GM18499 (cell line): Measurements from ENCODE around the gene PIGQ.

Experiments
- ATAC-seq: cut with Tn5 transposase; IDR thresholded peaks from one replicate; pipeline ENCODE4 v1.9.1; 2021; ENCODE audit warnings: moderate number of reproducible peaks; ENCODE audit not compliant: insufficient read depth, unreplicated experiment

PIGQ gene

DNA sequence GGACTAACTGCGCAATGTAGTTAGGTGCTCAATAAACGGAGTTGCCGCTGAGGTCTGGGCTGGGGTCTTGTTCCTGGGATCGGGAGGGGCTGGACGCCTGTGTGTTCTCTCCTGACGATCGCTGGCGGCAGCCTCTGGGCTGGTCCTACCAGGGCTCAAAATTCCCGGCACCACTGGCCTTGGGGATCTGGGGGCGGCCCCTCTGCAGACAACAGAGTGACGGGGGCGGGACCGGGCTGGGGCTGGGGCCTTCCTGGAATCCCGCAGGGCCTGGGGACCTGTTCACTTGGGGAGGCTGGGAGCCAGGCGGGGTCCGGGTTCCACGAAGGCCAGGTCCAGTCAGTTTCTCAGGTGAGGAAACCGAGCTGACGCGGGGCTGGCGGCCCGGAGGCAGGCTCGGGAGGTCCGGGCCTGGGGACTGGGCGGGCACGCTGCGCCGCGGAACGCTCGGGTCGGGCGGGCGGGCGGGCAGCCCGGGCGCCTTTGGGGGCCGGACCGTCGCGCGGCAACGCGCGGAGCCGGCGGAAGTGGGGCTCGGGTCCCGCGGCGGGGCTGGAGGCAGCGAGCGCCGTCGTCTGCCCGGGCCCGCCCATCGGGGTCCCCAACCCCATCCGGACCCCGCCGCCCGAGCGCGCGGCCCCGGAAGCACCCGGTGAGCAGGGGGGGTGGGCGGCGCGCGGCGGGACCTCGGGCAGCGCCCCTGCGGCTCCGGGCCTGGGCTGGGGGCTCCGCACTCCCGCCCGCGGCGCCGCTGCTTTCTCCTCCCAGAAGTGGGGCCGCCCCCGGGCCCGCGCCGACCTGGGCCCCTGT, at the start of gene PIGQ:
Gene PIGQ (plus strand): TSS at position 524 of the 810 bp plus-strand sequence. CDS start 4,107 bp downstream, outside the sequence.
- ATAC-seq, result no peak

DNA sequence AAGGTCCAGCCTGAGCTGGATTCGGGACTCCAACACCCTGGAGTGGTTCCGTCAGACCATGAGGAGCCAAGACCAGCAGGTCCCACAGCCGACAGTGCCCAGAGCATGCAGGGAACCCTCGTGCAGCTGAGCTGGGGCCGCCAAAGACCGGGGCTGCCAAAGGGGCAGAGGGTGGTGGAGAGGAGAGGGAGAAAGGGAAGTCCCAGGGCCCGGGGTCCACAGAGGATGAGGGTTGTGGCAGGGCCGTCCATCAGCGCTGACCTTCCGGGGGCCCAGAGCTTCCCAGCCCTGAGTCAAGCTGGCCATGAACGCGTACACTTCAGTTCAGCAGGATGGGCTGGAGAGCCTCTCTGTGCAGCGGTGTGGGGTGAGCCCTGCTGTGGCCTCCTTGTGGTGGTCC, 48.9 kb upstream of the PIGQ start:
- ATAC-seq, result no peak

DNA sequence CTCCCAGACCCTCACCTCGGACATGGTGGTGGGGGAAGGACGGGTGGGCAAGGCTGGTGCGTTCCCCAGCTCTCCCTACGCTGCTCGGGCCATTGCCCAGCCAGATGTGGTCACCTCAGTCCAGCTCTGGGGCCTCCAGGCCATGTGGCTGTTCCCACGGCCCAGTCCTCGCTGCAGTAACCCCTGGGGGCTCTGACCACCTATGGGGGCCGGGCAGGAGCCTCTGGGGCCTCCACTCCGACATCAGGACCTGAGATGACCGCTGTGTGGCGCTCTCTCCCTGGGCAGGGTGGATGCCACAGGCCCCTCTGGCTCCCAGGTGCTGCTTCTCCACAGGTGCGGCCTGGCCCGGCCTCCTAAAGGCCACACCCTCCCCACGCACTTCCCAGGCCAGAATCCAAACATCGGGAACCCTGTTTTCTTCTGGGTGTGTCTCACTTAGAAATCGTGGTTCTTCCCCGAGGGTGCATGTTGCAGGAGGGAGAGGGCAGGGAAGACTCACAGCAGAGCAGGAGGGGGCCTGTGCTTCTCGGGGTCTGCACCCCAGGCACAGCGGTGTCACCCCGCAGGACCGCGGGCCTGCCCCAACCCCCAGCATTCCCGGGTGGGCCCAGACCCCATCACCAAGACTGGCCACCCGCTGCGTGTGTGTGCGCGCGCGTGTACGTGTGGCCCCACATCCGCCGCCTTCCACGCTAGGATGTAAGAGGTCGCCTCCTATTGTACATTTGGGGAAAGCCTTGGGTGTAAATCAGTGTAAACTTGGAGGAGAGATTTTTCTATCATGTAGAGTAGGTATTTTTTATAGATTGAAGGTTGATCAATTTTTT, 48.2 kb upstream of the PIGQ start:
- no peak for ATAC-seq

DNA sequence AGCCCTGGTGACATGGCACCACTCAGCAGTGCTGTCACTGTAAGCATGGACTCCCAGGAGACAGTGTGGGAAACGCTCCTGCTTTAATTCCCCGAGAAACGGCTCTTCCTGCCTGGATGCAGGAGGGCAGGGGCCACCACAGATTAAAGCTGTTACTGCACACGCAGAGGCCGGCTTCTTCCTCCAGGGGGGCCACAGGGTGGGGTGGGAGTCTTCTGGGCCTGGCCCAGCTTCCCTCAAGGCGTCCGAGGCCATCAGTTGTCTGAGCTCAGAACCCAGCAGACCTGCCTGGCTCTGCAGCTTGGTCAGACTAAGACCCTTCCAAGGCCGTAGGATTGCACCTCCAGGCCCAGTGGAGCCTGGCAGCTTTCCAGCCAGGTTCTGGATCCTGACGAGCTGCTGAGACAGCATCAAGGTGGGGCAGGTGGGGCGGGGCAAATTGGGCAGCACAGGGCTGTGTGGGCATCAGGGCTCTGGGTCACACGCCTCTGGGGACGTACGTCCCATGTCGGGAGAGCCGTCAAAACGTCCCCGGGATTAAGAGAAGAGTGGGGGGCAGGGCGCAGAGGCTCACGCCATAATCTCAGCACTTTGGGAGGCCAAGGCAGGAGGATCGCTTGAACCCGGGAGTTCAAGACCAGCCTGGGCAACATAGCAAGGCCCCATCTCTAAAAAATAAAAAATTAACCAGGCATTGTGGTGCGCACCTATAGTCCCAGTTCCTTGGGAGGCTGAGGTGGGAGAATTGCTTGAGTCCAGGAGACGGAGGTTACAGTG, 47.3 kb upstream of the PIGQ start:
- no peak for ATAC-seq

DNA sequence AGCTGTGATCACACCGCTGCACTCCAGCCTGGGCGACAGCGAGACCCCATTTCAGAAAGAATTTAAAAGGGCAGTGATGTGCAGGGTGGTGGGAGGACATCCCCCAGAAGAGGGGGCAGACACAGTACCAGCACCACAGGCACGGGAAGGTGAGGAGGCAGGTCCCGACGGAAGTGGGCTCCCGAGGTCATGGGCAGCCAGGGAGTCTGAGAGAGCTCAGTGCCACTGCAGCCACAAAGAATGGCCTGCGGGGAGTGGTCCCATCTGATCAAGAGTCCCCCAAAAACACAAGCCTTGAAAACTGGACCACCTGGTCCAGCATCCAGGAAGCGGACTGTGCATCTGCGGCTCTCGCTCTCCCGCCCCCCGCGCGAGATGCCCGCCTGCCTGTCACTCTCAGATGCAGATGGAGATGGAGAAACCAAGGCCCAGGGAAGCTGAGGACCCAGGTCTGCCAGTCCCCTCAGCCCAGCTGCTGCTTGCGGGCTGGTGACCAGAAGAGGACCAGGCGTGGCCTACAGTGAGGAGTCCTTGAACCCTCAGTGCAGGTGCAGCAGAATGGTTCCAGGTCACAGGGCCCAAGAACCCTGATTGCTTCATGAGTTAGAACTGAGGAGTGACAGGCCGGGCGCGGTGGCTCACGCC, 46.5 kb upstream of the PIGQ start:
- no peak for ATAC-seq

DNA sequence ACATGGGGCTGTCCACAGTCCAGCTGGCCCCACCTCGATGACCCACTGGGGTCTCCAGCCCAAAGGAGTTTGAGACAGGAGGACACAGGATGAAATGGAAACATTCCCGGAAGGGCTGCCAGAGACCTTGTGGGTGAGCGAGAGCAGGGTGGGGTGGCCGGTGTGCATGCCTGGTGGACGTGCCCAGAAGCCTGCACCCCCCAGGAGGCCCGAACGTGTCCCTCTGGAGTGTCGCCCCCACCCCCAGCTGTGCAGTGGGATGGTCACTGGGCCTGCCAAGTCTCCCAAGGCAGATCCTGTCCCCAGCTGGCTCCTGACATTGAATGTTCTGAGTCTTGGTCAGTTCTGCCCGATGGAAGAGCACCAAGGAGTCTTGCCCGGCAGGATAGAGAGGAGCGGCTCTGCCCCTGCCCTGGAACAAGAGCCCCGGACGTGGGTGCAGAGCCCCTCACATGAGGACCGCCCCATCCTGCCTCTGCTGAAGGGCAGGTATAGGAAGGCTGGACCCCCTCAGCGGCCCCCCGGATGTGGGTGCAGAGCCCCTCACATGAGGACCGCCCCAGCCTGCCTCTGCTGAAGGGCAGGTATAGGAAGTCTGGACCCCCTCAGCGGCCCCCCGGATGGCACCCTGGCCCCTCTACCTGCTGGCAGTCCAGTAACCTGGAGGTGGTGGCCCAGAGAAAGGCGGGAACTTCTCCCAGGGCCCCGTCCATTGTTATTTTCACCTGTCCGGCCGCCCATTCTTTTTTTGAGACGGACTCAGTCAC, 45.3 kb upstream of the PIGQ start:
- no peak for ATAC-seq

DNA sequence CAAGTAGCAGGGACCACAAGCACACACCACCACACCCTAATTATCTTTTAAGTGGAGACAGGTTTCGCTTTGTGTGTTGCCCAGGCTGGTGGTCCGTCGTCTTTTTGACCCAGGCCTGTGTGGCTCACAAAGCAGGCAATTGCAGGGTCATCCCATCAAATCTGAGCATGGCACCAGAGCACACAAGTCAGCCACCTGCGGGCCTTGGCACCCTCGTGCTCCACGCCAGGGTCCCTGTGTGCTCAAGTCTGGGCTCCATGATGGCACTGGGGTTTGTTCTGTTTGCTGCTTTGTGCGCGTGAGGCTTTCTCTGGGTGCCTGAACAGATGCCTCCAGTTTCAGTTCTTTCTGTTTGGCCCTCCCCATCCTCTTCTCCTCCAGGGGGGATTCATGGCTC, 44.6 kb upstream of the PIGQ start:
- no peak for ATAC-seq

DNA sequence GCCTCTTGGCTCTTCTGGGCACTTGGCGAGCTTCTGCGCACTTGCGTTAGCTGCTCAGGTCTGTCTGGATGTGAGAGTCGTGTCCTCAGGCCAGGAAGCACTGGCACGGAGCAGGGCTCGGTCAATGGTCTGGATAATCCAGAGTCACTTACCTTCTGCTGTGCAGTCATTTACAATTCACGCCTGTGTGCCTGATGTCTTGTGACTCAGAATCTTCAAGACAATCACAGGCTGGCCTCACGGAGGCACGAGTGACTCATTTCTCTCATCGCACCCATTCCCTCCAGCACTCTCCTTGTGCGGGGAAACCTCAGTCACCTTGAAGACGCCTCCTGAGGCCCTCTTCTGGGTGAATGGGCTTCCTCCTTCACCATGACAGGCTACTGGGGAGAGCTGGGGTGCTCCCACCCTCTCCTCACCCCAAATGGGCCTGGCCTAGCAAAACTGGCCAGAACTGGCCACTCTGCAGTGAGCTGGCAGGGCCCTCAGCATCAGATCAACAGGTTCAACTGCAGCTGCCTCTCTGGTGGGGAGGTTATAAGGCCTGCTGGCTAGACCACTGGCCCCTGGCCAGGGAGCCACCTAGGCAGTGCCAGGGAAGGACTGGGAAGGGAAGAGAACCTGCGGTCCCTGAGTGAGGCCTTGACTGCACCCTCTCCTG, 44.1 kb upstream of the PIGQ start:
- no peak for ATAC-seq

DNA sequence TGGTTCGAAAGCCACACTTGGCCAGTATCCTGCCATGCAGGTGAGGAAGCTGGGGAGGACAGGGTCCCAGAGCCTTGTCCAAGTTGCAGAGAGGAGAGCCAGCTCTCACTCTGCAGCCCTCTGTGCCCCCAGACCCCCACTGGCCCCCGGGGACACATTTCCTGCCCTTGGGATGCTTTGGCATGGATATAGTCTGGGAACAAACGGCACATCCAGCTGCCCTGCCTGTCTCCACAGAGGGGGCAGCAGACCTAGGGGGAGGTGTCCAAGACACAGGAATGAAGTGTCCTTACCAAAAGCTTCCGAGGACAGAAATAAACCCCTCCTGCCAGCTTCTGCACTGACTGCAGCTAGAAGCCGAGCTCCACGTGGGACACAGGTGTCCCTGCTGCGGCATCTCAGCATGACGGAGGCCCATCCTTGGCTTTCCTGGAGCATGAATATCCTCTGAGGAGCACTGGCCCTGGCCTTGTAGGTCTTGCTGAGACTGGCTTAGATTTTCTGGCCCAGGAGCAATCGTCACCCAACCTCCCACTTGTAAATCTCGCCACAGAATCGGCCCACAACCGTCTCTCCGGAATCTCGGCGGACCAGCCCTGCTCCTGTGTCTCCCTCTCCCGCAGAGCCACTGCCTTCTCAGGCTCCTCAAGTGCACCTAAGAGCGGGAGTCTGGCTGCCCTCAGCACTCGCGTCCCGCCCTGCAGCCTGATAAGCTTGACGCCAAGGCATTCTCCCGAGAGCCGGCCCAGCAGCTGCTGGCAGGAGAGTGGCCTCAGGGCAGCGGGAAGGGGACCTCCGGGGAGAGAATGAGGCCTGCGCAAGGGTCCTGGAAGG, 43.4 kb upstream of the PIGQ start:
- ATAC-seq, result no peak

DNA sequence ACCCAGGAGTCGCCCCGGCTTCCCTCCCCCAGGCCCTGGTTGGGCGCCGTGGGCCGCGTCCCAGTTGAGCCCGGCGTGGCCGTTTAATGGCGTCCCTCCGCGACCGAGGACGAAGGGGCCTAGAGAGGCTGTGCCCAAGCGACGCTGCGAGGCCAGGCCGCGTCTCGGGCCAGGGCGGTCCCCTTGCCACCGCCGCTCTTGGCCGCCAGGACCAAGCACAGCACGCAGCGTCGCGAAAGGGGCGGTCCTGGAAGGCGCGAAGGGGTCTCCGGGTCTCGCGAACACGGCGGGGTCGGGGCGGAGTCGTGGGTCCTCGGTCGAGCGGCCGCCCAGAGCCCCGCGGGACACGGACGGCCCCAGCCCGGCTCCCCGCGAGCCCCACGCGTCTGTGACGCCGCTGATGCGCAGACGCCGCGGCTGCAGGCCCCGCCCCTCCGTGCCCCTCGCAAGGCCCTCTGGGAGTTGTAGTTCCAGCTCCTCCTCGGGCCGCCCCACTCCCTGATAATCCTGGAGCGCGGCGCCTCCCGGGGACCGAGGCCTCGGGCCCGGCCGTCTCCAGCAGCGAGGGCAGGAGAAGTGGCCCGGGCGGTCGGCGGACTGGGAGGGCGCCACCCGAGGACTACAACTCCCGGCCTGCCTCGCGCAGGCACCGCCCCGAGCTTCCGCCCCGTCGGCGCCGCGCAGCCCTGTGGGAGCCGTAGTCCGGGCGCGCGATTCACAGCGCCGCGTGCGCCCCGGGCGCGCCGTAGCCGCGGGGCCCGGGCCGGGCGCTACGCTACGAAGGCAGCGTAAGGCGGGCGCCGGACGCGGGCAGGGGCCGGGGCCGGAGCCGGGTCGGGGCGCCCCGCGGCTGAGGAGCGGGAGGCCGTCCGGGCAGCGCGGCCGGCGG, 42.5 kb upstream of the PIGQ start, which contains the start of gene CAPN15:
Gene CAPN15 (plus strand): TSS at position 698 of the 889 bp plus-strand sequence. CDS start 19,127 bp downstream, outside the sequence.
- ATAC-seq, result peak; percentile 37

DNA sequence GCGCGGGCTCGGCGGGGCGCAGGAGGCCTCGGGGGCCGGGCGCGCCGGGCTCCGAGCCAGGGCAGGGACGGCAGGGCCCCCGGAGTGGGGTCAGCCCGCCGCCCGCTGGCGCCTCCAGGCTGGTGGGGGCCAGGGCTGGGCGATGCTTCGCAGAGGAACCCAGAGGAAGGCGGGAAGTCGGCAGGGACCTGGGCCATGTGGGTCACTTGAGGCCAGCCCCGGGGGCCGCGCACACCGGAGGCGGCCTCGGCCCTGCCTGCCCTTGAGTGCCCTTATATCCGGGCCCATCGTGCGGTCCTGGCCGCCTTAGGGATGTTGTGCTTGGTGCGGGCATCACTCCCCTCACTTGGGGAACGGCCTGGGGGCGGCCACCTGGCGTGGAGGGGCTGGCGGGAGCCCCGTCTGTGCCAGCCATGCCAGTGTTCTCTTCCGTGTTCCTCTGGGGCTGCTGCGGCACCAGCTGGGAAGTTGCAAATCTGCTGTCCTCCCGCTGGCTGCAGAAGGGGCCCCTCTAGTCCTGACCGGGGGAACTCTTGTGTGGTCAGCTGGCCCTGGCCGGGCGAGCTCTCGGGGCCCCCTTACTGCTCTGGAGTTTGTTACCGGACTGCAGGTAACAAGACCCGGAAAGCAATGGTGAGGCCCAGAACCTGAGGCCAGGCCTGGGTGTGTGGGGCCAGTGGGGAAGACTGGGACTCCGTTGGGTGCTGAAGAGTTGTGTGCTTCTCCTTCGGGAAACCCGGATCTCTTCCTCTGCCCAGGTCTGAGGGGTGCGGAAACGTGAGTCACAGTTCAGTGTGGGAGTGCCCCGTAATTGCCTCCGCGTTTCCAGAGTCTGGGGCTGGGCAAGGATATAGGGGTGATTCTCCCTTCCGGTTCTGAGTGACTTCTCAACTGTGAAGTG, 41.4 kb upstream of the PIGQ start:
- ATAC-seq, result no peak

DNA sequence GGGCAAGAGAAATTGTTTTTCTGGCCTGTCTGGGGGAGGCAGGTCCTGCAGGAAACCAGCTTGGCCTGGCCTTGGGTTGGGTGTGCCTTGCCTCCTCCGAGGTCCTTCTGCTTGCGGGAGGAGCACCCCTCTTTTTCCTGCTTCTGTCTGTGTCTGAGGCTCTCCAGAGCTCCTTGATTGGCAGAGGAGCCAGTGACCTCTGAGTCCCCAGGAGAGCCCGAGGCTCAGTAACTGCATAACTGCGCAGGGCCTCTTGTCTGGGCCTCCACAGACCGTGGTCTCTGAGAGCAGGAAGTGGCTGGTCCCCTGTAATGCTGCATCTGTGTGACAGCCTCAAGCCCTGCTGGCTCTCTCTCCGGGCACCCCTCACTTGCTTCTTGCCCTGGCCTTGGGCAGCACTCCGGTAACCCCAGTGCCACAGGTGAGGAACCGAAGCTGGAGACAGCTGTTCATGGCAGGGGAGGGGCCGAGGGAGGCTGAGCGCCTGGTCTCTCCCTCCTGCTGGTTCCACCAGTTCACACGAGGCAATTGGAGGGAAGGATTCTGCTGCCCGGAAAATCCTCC, 40.7 kb upstream of the PIGQ start:
- ATAC-seq, result no peak

DNA sequence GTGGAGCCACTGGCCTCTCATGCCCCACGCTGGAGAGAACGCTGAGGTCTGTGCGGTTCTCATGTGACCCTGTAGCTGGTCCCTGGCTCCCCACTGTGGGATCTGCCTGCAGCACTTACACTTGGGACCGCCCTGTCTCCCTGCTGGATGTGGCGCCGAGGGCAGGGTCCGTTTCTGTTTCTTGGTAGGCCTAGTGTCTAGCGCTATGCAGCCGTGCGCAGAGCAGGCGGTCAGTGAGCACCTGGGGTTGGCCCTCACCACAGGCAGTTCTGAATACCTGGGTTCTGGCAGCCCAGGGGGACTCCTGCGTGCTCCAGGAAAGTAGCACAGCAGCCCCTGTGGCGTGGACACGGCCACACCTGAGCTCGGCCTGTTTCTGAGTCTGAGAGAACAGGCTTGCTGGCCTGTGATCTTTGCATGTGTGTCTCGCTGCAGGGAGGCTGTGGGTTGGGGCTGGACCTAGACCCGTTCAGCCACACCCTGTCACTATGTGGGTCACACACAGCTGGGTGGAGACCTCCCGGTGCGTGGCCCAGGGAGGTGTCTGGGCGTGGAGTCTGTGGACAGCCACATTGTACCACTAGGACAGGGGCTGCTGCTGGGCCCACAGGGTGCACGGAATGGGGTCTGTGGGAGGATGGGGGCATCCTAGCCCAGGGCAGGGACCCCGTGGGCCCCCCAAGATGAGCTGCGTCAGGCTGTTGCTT, 39.5 kb upstream of the PIGQ start:
- ATAC-seq, result no peak

DNA sequence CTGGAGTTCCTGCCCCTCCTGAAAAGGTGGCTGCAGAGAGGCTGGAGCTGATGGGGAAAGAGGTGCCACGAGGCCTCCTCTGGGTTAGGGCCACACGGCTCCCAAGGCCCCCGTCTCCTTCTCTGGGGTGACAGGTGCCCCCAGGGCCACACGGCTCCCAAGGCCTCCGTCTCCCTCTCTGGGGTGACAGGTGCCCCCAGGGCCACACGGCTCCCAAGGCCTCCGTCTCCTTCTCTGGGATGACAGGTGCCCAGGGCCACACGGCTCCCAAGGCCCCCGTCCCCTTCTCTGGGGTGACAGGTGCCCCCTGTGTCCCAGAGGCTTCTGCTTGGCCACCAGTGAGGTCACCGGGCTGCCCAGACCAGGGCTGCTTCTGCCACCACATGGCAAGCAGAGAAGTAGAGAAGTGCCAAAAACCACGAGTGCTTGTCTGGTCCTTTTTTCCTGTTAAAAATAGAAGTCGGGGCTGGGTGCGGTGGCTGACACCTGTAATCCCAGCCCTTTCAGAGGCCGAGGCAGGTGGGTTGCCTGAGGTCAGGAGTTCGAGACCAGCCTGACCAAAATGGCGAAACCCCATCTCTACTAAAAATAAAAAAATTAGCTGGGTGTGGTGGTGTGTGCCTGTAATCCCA, 38.2 kb upstream of the PIGQ start:
- ATAC-seq, result no peak
